ENCODE measurements around the gene GRAMD2A. TPM values are rescaled to one million over a fixed set of nuclear protein-coding genes. Genes with fewer than 3 reads are reported as not detected.

The GRAMD2A gene
- total and polyA plus RNA-seq, 2 experiments from 2014 or later: 4.4 to 4.6 TPM

- no peaks in the 10 kb centered on the region for H4K20me1 ChIP-seq (ENCODE audit: insufficient read depth, poor library complexity, severe bottlenecking)
- H3K79me2 ChIP-seq: no peaks in the 10 kb centered on the region
- H3K4me1 ChIP-seq (ENCODE audit: insufficient read depth): no peaks in the 10 kb centered on the region
- H2AFZ ChIP-seq: no peak overlapping the region
- H3K4me2 ChIP-seq: no peak overlapping the region
- H3K27me3 ChIP-seq: no peaks in the 10 kb centered on the region
- no peak overlapping the region for H3K4me3 ChIP-seq
- WGBS (ENCODE audit: low lambda C conversion rate, missing lambda C conversion rate): 64% methylated on average over 2 of the region's 2 CpGs
- no peaks in the 10 kb centered on the region for H3K36me3 ChIP-seq (replicated peaks; ENCODE audit: insufficient read depth, low read depth)
- no peak for DNase-seq (ENCODE audit: low spot score)
- no peak for TF ChIP-seq EZH2 (IDR thresholded peaks at IDR 0.05; ENCODE audit: borderline replicate concordance)
- TF ChIP-seq CTCF (IDR thresholded peaks at IDR 0.05; ENCODE audit: poor library complexity): no peak
- H3K27ac ChIP-seq: no peak overlapping the region
- no peaks in the 10 kb centered on the region for H3K9me3 ChIP-seq (ENCODE audit: low read depth)
- no peaks in the 10 kb centered on the region for H3K9me2 ChIP-seq (replicated peaks; ENCODE audit: insufficient read depth)
These were observed 69.8 kb downstream of the GRAMD2A start for GRCh38 chr15:72127724-72128322.

GRCh38 chr15:72124218-72124617 lies 73.4 kb downstream of the GRAMD2A start:
- DNase-seq (ENCODE audit: low spot score): no peak
- no peak overlapping the region for H3K27ac ChIP-seq
- no peaks in the 10 kb centered on the region for H3K36me3 ChIP-seq (replicated peaks; ENCODE audit: insufficient read depth, low read depth)
- H3K4me2 ChIP-seq: no peak overlapping the region
- H2AFZ ChIP-seq: no peak overlapping the region
- no peak overlapping the region for H3K4me3 ChIP-seq
- H3K9me3 ChIP-seq (ENCODE audit: low read depth): no peaks in the 10 kb centered on the region
- WGBS (ENCODE audit: low lambda C conversion rate, missing lambda C conversion rate): 62% methylated on average over 1 of the region's 1 CpG
- no peaks in the 10 kb centered on the region for H3K9me2 ChIP-seq (replicated peaks; ENCODE audit: insufficient read depth)
- H4K20me1 ChIP-seq (ENCODE audit: insufficient read depth, poor library complexity, severe bottlenecking): no peaks in the 10 kb centered on the region
- no peaks in the 10 kb centered on the region for H3K27me3 ChIP-seq
- no peak for TF ChIP-seq EZH2 (IDR thresholded peaks at IDR 0.05; ENCODE audit: borderline replicate concordance)
- TF ChIP-seq CTCF (IDR thresholded peaks at IDR 0.05; ENCODE audit: poor library complexity): no peak
- TF ChIP-seq EZH2phosphoT487 (IDR thresholded peaks at IDR 0.05; ENCODE audit: low read depth, severe bottlenecking, unreplicated experiment): no peak
- H3K79me2 ChIP-seq: peaks cover 12% of the 10 kb centered on the region
- H3K4me1 ChIP-seq (ENCODE audit: insufficient read depth): no peaks in the 10 kb centered on the region

GRCh38 chr15:72118017-72118978 lies 79.3 kb downstream of the GRAMD2A start, which contains the start of the genes MYO9A and SENP8:
Gene MYO9A, minus strand, starts transcription at chr15:72118150. Its CDS starts 71,587 bp downstream, at chr15:72046563.
Gene SENP8, plus strand, starts transcription at chr15:72118403. Its CDS starts 21,221 bp downstream, at chr15:72139624.
- Histone ChIP-seq H4K20me1 (ENCODE audit: insufficient read depth, poor library complexity, severe bottlenecking) (peaks cover 13% of the 10 kb centered on the region), H2AFZ (peak within 1 kb of the TSS; percentile 76), H3K9me2 (replicated peaks; ENCODE audit: insufficient read depth) (no peaks in the 10 kb centered on the region), H3K36me3 (replicated peaks; ENCODE audit: insufficient read depth, low read depth) (no peaks in the 10 kb centered on the region), H3K79me2 (peaks cover 56% of the 10 kb centered on the region), H3K9me3 (ENCODE audit: low read depth) (no peaks in the 10 kb centered on the region), H3K4me3 (peak within 1 kb of the TSS; percentile 95), H3K27ac (peak within 1 kb of the TSS; percentile 95), H3K4me1 (ENCODE audit: insufficient read depth) (peaks cover 12% of the 10 kb centered on the region), H3K27me3 (no peaks in the 10 kb centered on the region), H3K4me2 (peak within 1 kb of the TSS; percentile 91)
- WGBS (ENCODE audit: low lambda C conversion rate, missing lambda C conversion rate): 2% methylated on average over 29 of the region's 69 CpGs
- DNase-seq (ENCODE audit: low spot score): peak; percentile 99
- TF ChIP-seq EZH2phosphoT487 (IDR thresholded peaks at IDR 0.05; ENCODE audit: low read depth, severe bottlenecking, unreplicated experiment) (no peak), EZH2 (IDR thresholded peaks at IDR 0.05; ENCODE audit: borderline replicate concordance) (no peak), CTCF (IDR thresholded peaks at IDR 0.05; ENCODE audit: poor library complexity) (no peak)
